HepG2 (cell line): ENCODE results near the gene KRTAP20-3. TPM values are rescaled to one million over a fixed set of nuclear protein-coding genes. Genes with fewer than 3 reads are reported as not detected.

ENCODE experiments used
- ATAC-seq: fragments of 200-7000 bp; cut with Tn5 transposase; 3 replicates; pipeline ENCODE4 v1.9.1; 2020; ENCODE audit warnings: mild to moderate bottlenecking, moderate library complexity
- BruUV-seq: library from RNA; stranded (reverse); fragments of 400-500 nt; replicated peaks from 2 replicates; lab custom pipeline; 2021; lab: Mats Ljungman, UMichigan
- CTCF ChIA-PET: fragments of 300-600 bp; formaldehyde crosslinking; extraction: SDS; loops from one replicate; lab custom pipeline; 2021; ENCODE audit warnings: low total read pairs, inconsistent platforms, low intra/inter-chr PET ratio; lab: Yijun Ruan, JAX
- POLR2A ChIA-PET: fragments of 350-600 bp; sonication (Branson Sonifier 250); formaldehyde crosslinking; loops from one replicate; lab custom pipeline; 2020; ENCODE audit warnings: antibody characterized with exemption, inconsistent platforms; lab: Yijun Ruan, JAX
- DNase-seq: peaks from one replicate; pipeline ENCODE4 v3.0.0-alpha.2; 2015; ENCODE audit warnings: low spot score
- FAIRE-seq: peaks from 3 replicates; lab custom pipeline; 2011; peaks lifted over from hg19 to GRCh38; lab: Jason Lieb, UNC
- H2AFZ ChIP-seq: one replicate; pipeline ENCODE4 v1.6.1; 2011; ENCODE audit warnings: low read length, inconsistent platforms
- H3K27ac ChIP-seq: fragments of 300-600 bp; 3 replicates; pipeline ENCODE4 v1.8.0; 2011; ENCODE audit warnings: mixed run types, mild to moderate bottlenecking, mixed read lengths, low read length, inconsistent platforms; ENCODE audit not compliant: insufficient read depth; ENCODE audit errors: extremely low read length
- H3K27me3 ChIP-seq, 2 experiments: fragments of 200-600 bp in 1 of 2; 2 replicates in 1 of 2; 3 replicates in 1 of 2; pipeline versions ENCODE4 v1.6.0 to v1.8.0; 2011; ENCODE audit warnings: low read length in 2 of 2, mild to moderate bottlenecking in 2 of 2, moderate library complexity in 2 of 2, inconsistent platforms in 1 of 2; ENCODE audit not compliant: insufficient read depth in 2 of 2, control insufficient read depth in 1 of 2
- H3K36me3 ChIP-seq, 2 experiments: fragments of 200-600 bp in 1 of 2; replicated peaks in 1 of 2; 2 replicates in 1 of 2; 3 replicates in 1 of 2; pipeline versions ENCODE4 v1.5.1 to v1.8.0; 2011; ENCODE audit warnings: low read length in 2 of 2, inconsistent platforms in 1 of 2; ENCODE audit not compliant: insufficient read depth in 2 of 2, control insufficient read depth in 1 of 2
- H3K4me1 ChIP-seq: 2 replicates; pipeline ENCODE4 v1.5.1; 2012; ENCODE audit warnings: low read length, inconsistent platforms; ENCODE audit not compliant: insufficient read depth
- H3K4me2 ChIP-seq: 2 replicates; pipeline ENCODE4 v1.6.0; 2011; ENCODE audit warnings: low read depth, low read length, inconsistent platforms
- H3K4me3 ChIP-seq, 3 experiments: fragments of 200-600 bp in 1 of 3; sonication (generic), shearing (Covaris generic) in 1 of 3; replicated peaks in 1 of 3; 2 replicates each; pipeline ENCODE4 v1.5.1; 2011 to 2016; ENCODE audit warnings: low read length in 3 of 3, inconsistent platforms in 2 of 3, low read depth in 2 of 3, mild to moderate bottlenecking in 2 of 3, control low read depth in 1 of 3, mixed read lengths in 1 of 3; ENCODE audit not compliant: insufficient read depth in 1 of 3
- H3K79me2 ChIP-seq: one replicate; pipeline ENCODE4 v1.6.1; 2011; ENCODE audit warnings: low read length, inconsistent platforms; ENCODE audit not compliant: insufficient read depth
- H3K9ac ChIP-seq: 2 replicates; pipeline ENCODE4 v1.6.0; 2011; ENCODE audit warnings: mild to moderate bottlenecking, low read depth, low read length, inconsistent platforms; ENCODE audit not compliant: insufficient read depth
- H3K9me3 ChIP-seq: 2 replicates; pipeline ENCODE4 v1.5.1; 2012; ENCODE audit warnings: mild to moderate bottlenecking, low read length
- H4K20me1 ChIP-seq: 2 replicates; pipeline ENCODE4 v1.6.0; 2011; ENCODE audit warnings: inconsistent platforms, mild to moderate bottlenecking, low read length, moderate library complexity; ENCODE audit not compliant: insufficient read depth
- NFYC ChIP-seq: IDR thresholded peaks from 2 replicates; pipeline ENCODE4 v1.6.1; 2016; ENCODE audit warnings: missing genetic modification reagents, missing compliant biosample characterization
- ONECUT2 ChIP-seq: sonication (generic); formaldehyde crosslinking; IDR thresholded peaks from 2 replicates; pipeline ENCODE4 v1.4.0; 2020; ENCODE audit warnings: missing genetic modification reagents
- RARA ChIP-seq: IDR thresholded peaks from 2 replicates; pipeline ENCODE4 v1.6.1; 2016; ENCODE audit warnings: missing genetic modification reagents, missing compliant biosample characterization
- THAP8 ChIP-seq: sonication (generic); formaldehyde crosslinking; IDR thresholded peaks from 2 replicates; pipeline ENCODE4 v1.5.1; 2020; ENCODE audit warnings: missing genetic modification reagents, mild to moderate bottlenecking, borderline replicate concordance
- ZFP36L2 ChIP-seq: sonication (generic); formaldehyde crosslinking; IDR thresholded peaks from 2 replicates; pipeline ENCODE4 v1.4.0; 2020; ENCODE audit warnings: missing genetic modification reagents
- ZMYM4 ChIP-seq: sonication (generic); formaldehyde crosslinking; IDR thresholded peaks from 2 replicates; pipeline ENCODE4 v1.8.1; 2023; ENCODE audit warnings: mild to moderate bottlenecking, missing genetic modification reagents
- ZNF20 ChIP-seq: sonication (generic); formaldehyde crosslinking; IDR thresholded peaks from 2 replicates; pipeline ENCODE4 v1.4.0; 2020; ENCODE audit warnings: mild to moderate bottlenecking, moderate library complexity, missing genetic modification reagents
- WGBS: methylation state at CpG from one replicate; pipeline ENCODE4 v1.1.6; 2017; ENCODE audit warnings: low lambda C conversion rate; 5-methylcytosine and 5-hydroxymethylcytosine counted together
- in situ Hi-C: cut with HindIII; loops from 2 replicates; pipeline ENCODE4 v1.10.0; 2017; ENCODE audit warnings: low pct_unique_long_range_greater_than_20kb; ENCODE audit not compliant: extremely low pct_ligation_motif_present
- intact Hi-C: fragments of 100-400 bp; cut with micrococcal nuclease; formaldehyde crosslinking; loops from one replicate; pipeline ENCODE4 v1.10.0; 2022; ENCODE audit not compliant: unreplicated experiment
- polyA plus RNA-seq, 8 experiments: library from polyadenylated mRNA; depleted of rRNA in 3 of 8; stranded (reverse) in 7 of 8; unstranded in 1 of 8; fragments of >200 nt; fragmentation: Illumina TruSeq in 4 of 8; extraction: Trizol in 4 of 8; gene quantifications; 2 replicates each; pipeline versions ENCODE4 v1.2.1 to v1.2.3, GENCODE V29; 2011 to 2016; ENCODE audit warnings: low read depth in 4 of 8, missing spikeins in 1 of 8, mixed read lengths in 1 of 8; ENCODE audit not compliant: insufficient read depth in 1 of 8
- total RNA-seq, 5 experiments: library from RNA; depleted of rRNA; stranded (reverse); fragments of >200 nt; fragmentation: Illumina TruSeq; extraction: Trizol; gene quantifications; 2 replicates each; pipeline ENCODE4 v1.2.3, GENCODE V29; 2016; ENCODE audit warnings: low read depth in 1 of 5
- TF ChIP-seq, protein P1 (sequence below): IDR thresholded peaks from 2 replicates; pipeline ENCODE4 v1.6.1; 2016

KRTAP20-3 gene
- total and polyA plus RNA-seq, 2 of the 13 experiments (the other 11 are each of a cell fraction or from before 2014, with no cell fraction given): not detected

DNA sequence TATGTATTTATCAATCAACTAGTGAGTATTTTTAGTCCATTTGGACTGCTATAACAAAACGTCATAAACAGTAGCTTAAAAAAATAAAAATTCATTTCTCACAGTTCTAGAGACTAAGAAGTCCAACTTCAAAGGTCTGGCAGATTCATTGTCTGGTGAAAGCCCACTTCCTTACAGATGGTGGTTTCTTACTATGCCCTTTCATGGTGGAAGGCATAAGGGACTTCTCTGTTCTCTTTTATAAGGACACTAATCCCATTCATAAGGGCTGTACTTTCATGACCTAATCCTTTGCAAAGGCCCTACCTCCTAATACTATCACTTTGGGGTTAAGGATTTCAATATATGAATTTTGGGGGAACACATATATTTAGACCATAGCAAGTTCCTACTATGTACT lies 37.9 kb downstream of the KRTAP20-3 start:
- no TSS peak for BruUV-seq
- 0% methylated on average over 1 of the region's 1 CpG for WGBS
- CTCF ChIA-PET: no interaction called here
- H3K9ac ChIP-seq: no peak overlapping the region
- H3K4me3 ChIP-seq: no peak overlapping the region
- POLR2A ChIA-PET: no interaction called here
- no peak for DNase-seq
- H4K20me1 ChIP-seq: no peaks in the 10 kb centered on the region
- H3K27ac ChIP-seq: no peak overlapping the region
- no peak overlapping the region for H2AFZ ChIP-seq
- FAIRE-seq: no peak
- no peak overlapping the region for H3K4me2 ChIP-seq
- H3K9me3 ChIP-seq: peaks cover 82% of the 10 kb centered on the region
- TF ChIP-seq ZMYM4 (CRISPR knock-in tag): no peak
- no peak for TF ChIP-seq NFYC (CRISPR knock-in tag)
- TF ChIP-seq, protein P1, sequence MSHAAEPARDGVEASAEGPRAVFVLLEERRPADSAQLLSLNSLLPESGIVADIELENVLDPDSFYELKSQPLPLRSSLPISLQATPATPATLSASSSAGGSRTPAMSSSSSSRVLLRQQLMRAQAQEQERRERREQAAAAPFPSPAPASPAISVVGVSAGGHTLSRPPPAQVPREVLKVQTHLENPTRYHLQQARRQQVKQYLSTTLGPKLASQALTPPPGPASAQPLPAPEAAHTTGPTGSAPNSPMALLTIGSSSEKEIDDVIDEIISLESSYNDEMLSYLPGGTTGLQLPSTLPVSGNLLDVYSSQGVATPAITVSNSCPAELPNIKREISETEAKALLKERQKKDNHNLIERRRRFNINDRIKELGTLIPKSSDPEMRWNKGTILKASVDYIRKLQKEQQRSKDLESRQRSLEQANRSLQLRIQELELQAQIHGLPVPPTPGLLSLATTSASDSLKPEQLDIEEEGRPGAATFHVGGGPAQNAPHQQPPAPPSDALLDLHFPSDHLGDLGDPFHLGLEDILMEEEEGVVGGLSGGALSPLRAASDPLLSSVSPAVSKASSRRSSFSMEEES (CRISPR knock-in tag): no peak
- no peak for TF ChIP-seq ZNF20 (CRISPR knock-in tag)
- no peaks in the 10 kb centered on the region for H3K27me3 ChIP-seq
- intact Hi-C loops (no loop called here), in situ Hi-C loops (no loop called here)
- H3K4me1 ChIP-seq: no peaks in the 10 kb centered on the region
- no peaks in the 10 kb centered on the region for H3K36me3 ChIP-seq
- H3K79me2 ChIP-seq: no peaks in the 10 kb centered on the region
- no peak for ATAC-seq

GRCh38 chr21:30684506-30684905 lies 41.8 kb downstream of the KRTAP20-3 start:
- POLR2A ChIA-PET: no interaction called here
- no peak overlapping the region for H3K4me2 ChIP-seq
- ATAC-seq: no peak
- H3K4me1 ChIP-seq: no peaks in the 10 kb centered on the region
- no peaks in the 10 kb centered on the region for H3K36me3 ChIP-seq
- BruUV-seq: no TSS peak
- no peak overlapping the region for H3K27ac ChIP-seq
- 9% methylated on average over 6 of the region's 6 CpGs for WGBS
- TF ChIP-seq ONECUT2 (CRISPR knock-in tag) (no peak), RARA (CRISPR knock-in tag) (no peak), THAP8 (CRISPR knock-in tag) (no peak), ZFP36L2 (CRISPR knock-in tag) (no peak)
- TF ChIP-seq, all 625 proteins: peak for 0
- H3K4me3 ChIP-seq: no peak overlapping the region
- H3K9me3 ChIP-seq: peaks cover 84% of the 10 kb centered on the region
- in situ Hi-C loops: no loop called here
- H3K79me2 ChIP-seq: no peaks in the 10 kb centered on the region
- FAIRE-seq (no peak), DNase-seq (no peak)
- no peak overlapping the region for H2AFZ ChIP-seq
- H3K9ac ChIP-seq: no peak overlapping the region
- CTCF ChIA-PET: no interaction called here
- intact Hi-C loops: no loop called here
- H4K20me1 ChIP-seq: no peaks in the 10 kb centered on the region
- no peaks in the 10 kb centered on the region for H3K27me3 ChIP-seq
